ENCODE data around the gene ARHGAP8. TPM values are rescaled to one million over a fixed set of nuclear protein-coding genes. Genes with fewer than 3 reads are reported as not detected.

Gene ARHGAP8
- total RNA-seq, 1 donor, result not detected

DNA sequence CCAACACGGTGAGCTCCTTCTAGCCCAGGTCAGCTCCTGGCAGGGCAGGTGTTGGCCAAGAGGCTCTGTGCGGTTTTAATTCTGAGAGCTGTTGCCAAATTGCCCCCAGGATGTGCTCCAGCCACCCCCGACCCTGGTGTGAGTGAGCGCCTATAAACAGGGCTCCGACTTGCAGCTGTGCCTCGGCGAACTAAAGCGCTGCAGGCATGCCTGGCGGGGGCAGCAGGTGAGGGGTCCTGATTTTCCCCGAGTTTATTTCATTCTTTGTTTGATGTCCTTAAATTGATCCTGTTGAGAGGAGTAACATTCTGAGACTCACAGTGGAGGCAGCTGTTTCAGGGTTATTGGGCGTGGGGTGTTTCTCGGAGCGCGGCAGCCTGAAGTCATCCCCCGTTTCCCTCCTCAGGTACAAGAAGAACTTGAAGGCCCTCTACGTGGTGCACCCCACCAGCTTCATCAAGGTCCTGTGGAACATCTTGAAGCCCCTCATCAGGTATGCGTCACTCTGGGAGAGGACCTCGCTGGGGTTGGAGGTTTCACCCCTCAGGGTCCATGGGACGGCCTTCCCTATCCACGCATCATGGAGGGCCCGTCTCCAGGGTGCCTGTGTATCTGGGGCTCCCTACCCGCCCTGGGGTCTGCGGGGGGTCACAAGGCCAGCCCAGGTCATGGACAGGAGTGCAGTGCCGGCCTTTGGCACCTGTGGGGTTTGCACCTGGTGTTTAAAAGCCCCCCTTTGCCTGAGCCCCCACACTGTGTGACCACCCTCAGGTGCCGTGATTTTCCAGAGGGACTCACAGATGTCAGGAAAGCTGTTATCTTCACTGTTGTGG, 62.1 kb downstream of the ARHGAP8 start:
- DNase-seq (ENCODE audit: low read depth), result no peak
- TF ChIP-seq, protein P1, sequence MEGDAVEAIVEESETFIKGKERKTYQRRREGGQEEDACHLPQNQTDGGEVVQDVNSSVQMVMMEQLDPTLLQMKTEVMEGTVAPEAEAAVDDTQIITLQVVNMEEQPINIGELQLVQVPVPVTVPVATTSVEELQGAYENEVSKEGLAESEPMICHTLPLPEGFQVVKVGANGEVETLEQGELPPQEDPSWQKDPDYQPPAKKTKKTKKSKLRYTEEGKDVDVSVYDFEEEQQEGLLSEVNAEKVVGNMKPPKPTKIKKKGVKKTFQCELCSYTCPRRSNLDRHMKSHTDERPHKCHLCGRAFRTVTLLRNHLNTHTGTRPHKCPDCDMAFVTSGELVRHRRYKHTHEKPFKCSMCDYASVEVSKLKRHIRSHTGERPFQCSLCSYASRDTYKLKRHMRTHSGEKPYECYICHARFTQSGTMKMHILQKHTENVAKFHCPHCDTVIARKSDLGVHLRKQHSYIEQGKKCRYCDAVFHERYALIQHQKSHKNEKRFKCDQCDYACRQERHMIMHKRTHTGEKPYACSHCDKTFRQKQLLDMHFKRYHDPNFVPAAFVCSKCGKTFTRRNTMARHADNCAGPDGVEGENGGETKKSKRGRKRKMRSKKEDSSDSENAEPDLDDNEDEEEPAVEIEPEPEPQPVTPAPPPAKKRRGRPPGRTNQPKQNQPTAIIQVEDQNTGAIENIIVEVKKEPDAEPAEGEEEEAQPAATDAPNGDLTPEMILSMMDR (IDR thresholded peaks at IDR 0.05; ENCODE audit: insufficient read depth, low read length), result no peak

DNA sequence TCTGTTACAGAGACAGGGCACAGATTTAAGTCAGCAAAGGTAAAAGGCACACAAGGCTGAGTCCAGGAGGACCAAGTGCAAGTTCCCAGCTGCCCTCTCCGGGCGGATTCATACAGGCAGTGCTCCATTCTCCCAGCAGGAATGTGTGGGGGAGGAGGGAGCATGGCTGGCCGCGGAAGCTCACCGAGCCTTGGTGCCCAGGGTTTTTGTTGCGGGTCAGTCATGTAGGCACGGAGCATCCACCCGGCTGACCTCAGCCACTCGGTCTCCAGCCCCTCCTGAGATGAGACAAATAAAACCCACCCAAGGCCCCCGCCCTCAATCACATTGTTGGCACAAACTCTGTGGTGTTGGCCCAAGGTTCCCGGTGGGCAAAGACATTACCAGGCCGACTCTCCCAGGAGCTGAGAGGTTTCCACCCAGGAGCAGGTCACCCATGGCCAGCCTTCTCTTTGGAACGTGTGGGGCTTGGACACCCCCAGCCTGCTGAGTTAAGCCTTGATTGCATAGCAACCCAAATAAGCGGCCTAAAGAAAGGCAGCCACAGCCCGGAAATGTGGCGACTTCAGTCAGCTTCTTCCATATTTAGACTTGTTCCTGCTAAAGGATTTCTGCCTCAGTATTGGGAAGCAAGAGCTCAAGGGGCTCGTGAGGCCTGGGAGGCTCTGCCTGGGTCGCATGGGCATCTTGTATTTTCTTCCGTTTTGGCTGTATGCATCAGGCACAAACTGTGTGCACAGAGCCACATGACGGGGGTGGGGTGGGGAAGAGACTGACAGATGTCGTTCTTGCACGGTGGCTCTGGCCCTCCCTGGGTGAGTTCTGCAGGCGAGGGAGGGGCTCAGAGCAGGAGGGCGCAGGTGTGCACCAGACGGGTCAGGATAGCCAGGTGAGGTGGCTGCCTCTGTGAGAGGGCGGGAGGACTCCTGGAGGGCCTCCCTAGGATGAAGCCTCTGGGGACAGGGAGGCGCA, 63.0 kb downstream of the ARHGAP8 start:
- TF ChIP-seq, protein P1 (IDR thresholded peaks at IDR 0.05; ENCODE audit: insufficient read depth, low read length), result no peak
- H3K4me3 ChIP-seq (ENCODE audit: low read depth, low read length), result no peak overlapping the region
- no peak for DNase-seq (ENCODE audit: low read depth)

More for the DNA sequence above, 62.1 kb downstream of the ARHGAP8 start:
- H3K4me3 ChIP-seq (ENCODE audit: low read depth, low read length), result no peak overlapping the region

DNA sequence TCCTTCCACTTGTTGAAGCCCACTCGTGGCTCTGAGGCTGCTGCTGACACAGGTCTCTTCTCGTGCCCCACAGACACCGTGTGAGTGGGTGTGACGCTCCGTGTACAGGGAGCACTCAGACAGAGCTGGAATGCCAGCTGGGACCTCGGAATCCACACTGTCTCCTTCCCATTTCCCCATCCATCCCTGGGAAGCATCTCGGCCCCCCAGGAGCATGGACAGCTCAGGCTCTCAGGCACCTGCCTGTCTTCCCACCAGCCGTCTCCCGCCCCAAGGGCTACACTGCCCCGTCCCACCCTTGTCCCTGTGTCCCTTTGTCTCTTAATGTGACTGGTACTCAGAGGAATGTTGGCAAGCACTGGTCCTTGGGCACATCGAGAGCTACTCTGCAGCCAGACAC, 63.8 kb downstream of the ARHGAP8 start:
- H3K4me3 ChIP-seq (ENCODE audit: low read depth, low read length), result no peak overlapping the region
- DNase-seq (ENCODE audit: low read depth), result no peak
- TF ChIP-seq, protein P1 (IDR thresholded peaks at IDR 0.05; ENCODE audit: insufficient read depth, low read length), result no peak

DNA sequence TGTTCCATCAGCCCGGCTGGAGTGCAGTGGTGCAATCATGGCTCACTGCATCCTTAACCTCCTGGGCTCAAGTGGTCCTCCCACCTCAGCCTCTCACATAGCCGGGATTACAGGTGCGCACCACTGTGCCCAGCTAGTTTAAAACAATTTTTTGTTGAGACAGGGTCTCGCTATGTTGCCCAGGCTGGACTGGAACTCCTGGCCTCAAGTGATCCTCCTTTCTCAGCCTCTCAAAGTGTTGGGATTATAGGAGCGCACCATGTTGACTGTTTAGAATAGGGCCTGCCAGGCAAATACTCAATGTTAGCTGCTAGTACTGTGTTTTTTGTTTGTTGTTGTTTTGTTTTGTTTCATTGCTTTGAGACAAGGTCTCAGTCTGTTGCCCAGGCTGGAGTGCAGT, 66.4 kb downstream of the ARHGAP8 start:
- DNase-seq (ENCODE audit: low read depth), result no peak
- H3K4me3 ChIP-seq (ENCODE audit: low read depth, low read length), result no peak overlapping the region
- TF ChIP-seq, protein P1 (IDR thresholded peaks at IDR 0.05; ENCODE audit: insufficient read depth, low read length), result no peak

DNA sequence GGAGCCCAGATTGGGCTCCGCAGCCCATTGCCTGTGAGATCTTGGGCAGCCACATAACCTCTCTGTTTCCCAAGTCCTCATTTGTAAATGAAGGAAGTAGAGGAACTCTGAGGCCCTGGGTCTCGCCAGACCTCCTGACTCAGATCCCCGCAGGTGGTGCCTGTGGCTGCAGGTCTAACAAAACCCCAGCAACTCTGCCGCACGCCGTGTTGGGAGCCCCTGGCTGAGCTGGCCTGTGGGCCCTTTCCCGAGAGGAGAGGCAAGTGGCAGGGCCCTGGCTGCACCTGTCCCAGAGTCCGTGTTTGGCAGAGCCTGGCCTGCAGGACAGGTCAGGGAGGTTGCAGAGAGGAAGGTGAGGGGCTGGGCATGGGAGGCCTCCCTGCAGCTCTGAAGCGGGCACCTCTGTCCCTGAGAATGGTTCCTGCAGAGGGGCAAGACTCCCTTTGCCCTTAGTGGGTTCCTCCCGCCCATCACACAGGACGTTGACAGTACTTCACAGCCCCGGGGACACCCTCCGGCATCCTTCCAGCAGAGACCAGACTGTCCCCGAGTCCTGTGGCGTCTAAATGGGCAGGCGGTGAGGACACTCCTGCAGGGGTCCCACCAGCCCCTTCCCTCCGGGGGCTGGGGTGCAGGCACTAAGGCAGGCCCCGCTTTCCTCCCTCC, 67.7 kb downstream of the ARHGAP8 start:
- DNase-seq (ENCODE audit: low read depth), result no peak
- TF ChIP-seq, protein P1 (IDR thresholded peaks at IDR 0.05; ENCODE audit: insufficient read depth, low read length), result no peak
- no peak overlapping the region for H3K4me3 ChIP-seq (ENCODE audit: low read depth, low read length)

DNA sequence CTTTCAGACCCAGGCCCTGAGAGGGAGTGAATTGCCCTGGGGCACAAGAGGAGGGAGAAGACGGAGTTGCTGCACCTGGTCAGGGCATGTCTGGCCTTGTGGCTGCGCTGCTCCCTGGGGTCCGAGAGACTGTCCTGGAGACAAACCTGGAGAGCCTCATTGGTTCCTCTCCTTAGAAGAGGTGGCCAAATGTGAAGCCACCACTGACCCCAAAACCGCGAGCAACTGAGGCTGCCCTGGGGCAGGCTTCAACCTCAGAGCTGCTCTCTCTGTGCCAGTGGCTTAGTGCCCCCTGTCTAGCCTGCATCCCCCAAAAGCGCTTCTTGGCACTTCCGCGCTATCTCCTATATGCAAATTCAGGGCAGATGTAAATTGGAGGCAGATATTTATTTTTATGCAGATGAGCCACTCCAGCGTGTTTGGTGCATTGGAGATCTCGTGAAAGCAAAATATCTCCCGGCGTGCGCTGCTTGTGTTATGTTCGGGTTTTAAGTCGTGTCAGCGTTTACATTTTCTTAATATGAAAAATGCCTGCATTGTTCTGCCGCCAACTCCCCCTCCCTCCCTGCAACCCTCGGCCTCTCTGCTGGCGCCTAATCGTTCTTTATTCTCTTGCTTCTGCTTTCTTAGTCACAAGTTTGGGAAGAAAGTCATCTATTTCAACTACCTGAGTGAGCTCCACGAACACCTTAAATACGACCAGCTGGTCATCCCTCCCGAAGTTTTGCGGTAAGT, 69.5 kb downstream of the ARHGAP8 start:
- no peak for DNase-seq (ENCODE audit: low read depth)
- TF ChIP-seq, protein P1 (IDR thresholded peaks at IDR 0.05; ENCODE audit: insufficient read depth, low read length), result no peak
- no peak overlapping the region for H3K4me3 ChIP-seq (ENCODE audit: low read depth, low read length)

Data from fibroblast of the aortic adventitia (primary cell).